NCI-H2081 treated with DMSO at 0.1 percent for 48 hours (cell line): ENCODE results near the gene GMDS.

ENCODE experiments used
- DNase-seq: peaks from one replicate; lab custom pipeline; 2025; lab: John Stamatoyannopoulos, UW

Gene GMDS

GRCh38 chr6:1940381-1940780 lies 305.0 kb downstream of the GMDS start:
- no peak for DNase-seq

- no peak for DNase-seq
These were observed 312.1 kb downstream of the GMDS start for GRCh38 chr6:1933292-1933691.

DNA sequence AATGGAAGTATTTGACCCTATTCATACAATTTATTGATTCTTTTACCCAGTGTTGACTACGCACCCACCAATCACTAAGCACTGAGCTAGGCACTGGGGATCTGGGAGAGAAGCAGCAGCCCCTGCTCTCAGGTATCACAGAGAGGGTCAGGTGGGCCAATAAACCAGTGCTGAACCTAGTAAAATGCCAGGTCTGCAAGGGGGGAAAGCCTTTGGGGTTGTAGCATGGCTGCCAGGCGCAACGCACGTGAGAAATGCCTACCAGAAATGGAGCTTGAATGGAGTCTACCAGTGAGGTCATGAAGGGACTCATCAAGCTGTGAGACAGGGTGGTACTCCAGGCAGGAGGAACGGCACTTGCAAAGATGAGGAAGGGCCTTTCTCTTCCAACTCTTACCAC lies 313.6 kb downstream of the GMDS start:
- DNase-seq: no peak

DNA sequence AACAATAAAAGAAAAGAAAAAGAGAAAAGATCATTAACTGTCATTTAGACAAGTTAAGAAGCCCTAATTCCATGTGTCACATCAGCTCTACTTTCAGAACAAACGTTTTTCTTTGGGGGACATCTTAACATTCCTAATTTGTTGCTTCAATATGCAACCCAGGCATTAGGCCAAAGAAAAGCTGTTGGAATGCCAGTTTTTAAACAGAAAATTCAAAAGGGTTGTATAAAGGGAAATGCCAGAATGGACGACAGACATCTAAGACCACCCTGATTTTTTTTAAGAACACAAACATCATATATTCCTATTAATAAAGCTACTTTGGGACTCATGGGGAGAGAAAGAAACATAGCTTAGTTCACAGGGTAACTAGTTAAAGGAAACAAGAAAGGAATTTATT lies 315.0 kb downstream of the GMDS start:
- DNase-seq: no peak

- DNase-seq: no peak
These were observed 315.5 kb downstream of the GMDS start for GRCh38 chr6:1929931-1930330.

- no peak for DNase-seq
These were observed 319.5 kb downstream of the GMDS start for GRCh38 chr6:1925743-1926430.

DNA sequence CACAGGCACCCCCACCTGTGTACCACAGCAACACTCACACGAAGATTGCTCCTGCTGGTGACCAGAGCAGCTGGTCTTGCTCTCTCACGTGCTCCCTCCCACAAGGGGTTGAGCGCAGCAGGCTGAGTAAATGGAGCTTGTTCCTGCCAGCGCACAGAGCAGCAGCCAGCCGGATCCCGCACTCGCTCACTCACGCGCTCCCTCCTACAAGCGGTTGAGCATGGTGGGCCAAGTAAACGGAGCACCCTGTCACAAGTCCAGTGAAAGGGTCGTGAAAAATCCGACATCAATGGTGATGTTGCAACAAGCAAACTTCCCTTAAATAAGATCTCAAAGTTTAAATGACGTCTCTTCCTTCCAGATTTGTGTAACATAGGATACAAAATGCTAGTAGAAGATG lies 322.0 kb downstream of the GMDS start:
- DNase-seq: no peak

GRCh38 chr6:1917626-1918371 lies 327.6 kb downstream of the GMDS start:
- no peak for DNase-seq

- no peak for DNase-seq
These were observed 328.9 kb downstream of the GMDS start for GRCh38 chr6:1916334-1917070.

GRCh38 chr6:1915226-1915625 lies 330.2 kb downstream of the GMDS start:
- DNase-seq: no peak

- DNase-seq: no peak
These were observed 331.8 kb downstream of the GMDS start for GRCh38 chr6:1913577-1913976.

DNA sequence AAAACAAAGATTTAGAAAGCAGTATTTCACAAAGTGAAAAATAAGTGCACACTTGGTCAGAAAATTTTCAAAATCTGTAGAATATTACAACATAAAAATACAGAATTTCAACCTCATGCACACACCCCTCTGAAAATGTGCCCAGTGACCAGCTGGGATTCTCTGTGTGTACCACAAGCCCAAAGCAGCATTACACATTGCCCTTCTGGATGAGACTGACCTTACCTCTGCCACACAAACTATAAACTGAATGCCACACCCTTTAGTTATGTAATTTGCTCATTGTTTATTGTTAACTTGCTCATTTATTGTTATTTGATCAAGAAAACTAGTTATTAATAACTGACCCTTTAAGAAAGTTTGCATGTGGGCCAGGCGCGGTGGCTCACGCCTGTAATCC lies 332.7 kb downstream of the GMDS start:
- DNase-seq: no peak

GRCh38 chr6:1911474-1911873 lies 333.9 kb downstream of the GMDS start:
- DNase-seq: no peak

GRCh38 chr6:1910621-1911407 lies 334.6 kb downstream of the GMDS start:
- DNase-seq: no peak

GRCh38 chr6:1908784-1909183 lies 336.6 kb downstream of the GMDS start:
- no peak for DNase-seq

- DNase-seq: no peak
These were observed 338.8 kb downstream of the GMDS start for GRCh38 chr6:1906609-1907008.

DNA sequence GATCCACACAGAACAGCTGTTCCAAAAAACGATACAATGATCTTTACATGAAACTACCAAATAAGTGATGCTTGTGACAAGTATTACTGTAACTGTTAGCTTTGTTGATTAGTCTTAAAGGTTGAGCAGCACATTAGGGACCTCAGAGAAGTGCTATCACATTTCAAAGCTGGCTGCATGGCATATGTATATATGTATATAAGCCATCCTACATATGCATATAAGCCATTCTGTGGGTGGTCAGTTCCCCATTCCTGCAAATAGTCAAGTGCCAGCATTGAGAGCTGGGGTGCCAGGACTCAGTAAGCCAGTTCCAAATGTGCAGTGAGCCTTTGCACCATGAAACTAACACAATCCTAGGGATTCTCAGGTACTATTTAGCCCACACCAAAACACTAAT lies 339.4 kb downstream of the GMDS start:
- no peak for DNase-seq

DNA sequence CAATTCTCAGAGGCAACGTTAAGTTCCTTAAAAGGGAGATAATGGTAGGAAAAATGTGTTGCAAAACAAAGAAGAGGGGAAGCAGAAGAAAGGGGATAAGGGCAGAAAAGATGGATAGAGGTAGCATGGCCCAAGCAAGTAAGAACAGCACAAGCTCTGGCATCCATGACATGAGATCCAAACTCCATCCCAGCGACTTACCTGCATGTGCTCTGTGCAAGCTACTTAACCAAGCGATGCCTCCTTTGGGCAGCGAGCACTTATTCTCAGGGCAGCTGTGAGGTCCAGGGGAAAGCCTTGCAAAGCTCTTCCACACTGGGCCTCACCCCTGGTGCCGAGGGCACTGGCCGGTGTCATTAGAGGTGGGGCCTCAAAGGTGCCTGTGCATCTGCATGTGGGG lies 340.5 kb downstream of the GMDS start:
- DNase-seq: no peak

DNA sequence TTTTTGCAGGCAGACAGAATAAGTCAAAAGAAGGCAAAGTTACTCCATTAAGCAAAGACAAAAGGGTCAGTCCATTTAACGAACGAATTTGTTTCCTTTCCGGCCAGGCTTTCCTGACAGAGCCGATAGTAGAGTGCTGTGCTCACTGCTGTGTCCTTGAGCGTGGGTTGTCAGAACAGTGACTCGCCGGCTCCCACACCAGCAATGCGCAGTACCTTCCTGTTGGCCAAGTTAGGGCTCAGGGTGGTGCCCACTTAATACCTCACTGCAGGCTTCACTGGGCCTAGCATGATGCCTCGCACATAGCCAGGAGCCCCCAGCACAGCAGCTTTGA lies 341.0 kb downstream of the GMDS start:
- no peak for DNase-seq

DNA sequence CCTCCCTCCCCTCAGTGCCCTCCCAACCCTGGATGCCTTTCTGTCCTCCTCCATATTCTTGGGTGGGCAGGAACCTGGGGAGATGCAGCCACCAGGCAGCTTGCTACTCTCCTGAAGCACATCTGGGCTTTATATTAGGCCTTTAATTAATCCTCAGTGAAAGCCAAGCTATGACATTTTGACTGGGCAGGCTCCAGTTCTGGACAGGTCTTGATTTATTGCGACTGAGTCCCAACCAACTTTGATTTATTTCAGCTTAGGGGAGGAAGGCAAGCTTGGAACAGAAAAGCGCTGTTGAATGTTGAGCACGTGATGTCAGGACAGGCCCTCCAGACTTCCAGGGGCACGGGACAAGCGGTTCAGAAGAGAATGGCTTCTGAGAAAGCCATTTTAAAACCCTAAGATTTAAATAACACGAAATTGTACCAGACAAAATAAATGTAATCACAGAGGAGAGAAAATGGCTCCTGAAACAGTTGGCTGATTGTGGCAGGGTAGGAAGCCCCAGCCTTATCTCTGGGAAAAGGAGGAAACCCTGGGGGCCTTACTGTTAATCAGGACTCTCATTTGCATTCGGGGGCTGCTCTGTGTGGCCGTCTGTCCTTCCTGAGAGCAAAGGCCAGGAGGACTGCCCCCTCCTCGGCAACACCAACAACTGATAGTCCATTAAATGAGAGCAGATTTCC lies 341.5 kb downstream of the GMDS start:
- DNase-seq: no peak

GRCh38 chr6:1901556-1901955 lies 343.8 kb downstream of the GMDS start:
- DNase-seq: no peak

- no peak for DNase-seq
These were observed 348.5 kb downstream of the GMDS start for GRCh38 chr6:1896897-1897296.
